ENCODE results near the gene NOL3. TPM values are rescaled to one million over a fixed set of nuclear protein-coding genes. Genes with fewer than 3 reads are reported as not detected.

The NOL3 gene
- total and polyA plus RNA-seq, 2 of the 13 experiments (the other 11 are each of a cell fraction or from before 2014, with no cell fraction given) = 5.7 to 20.5 TPM

- WGBS (ENCODE audit: low lambda C conversion rate) = 87% methylated on average over 2 of the region's 2 CpGs
- Histone ChIP-seq H3K4me2 (ENCODE audit: low read depth, low read length) (no peak overlapping the region), H3K9ac (ENCODE audit: insufficient read depth, low read depth, low read length) (no peak overlapping the region), H3K9me3 (ENCODE audit: low read length) (no peaks in the 10 kb centered on the region), H3K79me2 (ENCODE audit: insufficient read depth, low read length) (no peaks in the 10 kb centered on the region), H3K4me1 (ENCODE audit: insufficient read depth, low read length) (peaks cover 8% of the 10 kb centered on the region), H4K20me1 (ENCODE audit: insufficient read depth, low read length) (peaks cover 9% of the 10 kb centered on the region; the same call in 1 of the 2 replicates), H3K27ac (ENCODE audit: extremely low read length, insufficient read depth, low read length) (no peak overlapping the region), H3K4me3 (replicated peaks in 1 of 3; ENCODE audit: insufficient read depth in 1 of 3, low read depth in 2 of 3, low read length in 3 of 3) (no peak overlapping the region), H3K27me3 (ENCODE audit: control insufficient read depth in 1 of 2, insufficient read depth in 2 of 2, low read length in 2 of 2) (no peaks in the 10 kb centered on the region), H3K36me3 (replicated peaks in 1 of 2; ENCODE audit: control insufficient read depth in 1 of 2, insufficient read depth in 2 of 2, low read length in 2 of 2) (peaks cover 64 to 83% of the 10 kb centered on the region in 2 experiments), H2AFZ (ENCODE audit: low read length) (no peak overlapping the region)
- ATAC-seq = no peak
- CTCF ChIA-PET (ENCODE audit: low intra/inter-chr PET ratio, low total read pairs) = no interaction called here
- no peak for FAIRE-seq
- POLR2A ChIA-PET = no interaction called here
- in situ Hi-C loops (cut with HindIII; ENCODE audit: extremely low pct_ligation_motif_present, low pct_unique_long_range_greater_than_20kb) (no loop called here), intact Hi-C loops (cut with micrococcal nuclease; ENCODE audit: unreplicated experiment) (no loop called here)
- BruUV-seq (replicated peaks) = no TSS peak
- DNase-seq (ENCODE audit: low spot score) = no peak
- TF ChIP-seq TEAD2 (CRISPR knock-in tag; IDR thresholded peaks at IDR 0.05) (no peak), ZBTB7B (CRISPR knock-in tag; IDR thresholded peaks at IDR 0.05) (no peak), DPF2 (CRISPR knock-in tag; IDR thresholded peaks at IDR 0.05; ENCODE audit: borderline replicate concordance, low read depth) (no peak), ZFP62 (CRISPR knock-in tag; IDR thresholded peaks at IDR 0.05) (no peak), GLI4 (CRISPR knock-in tag; IDR thresholded peaks at IDR 0.05; ENCODE audit: borderline replicate concordance) (no peak), ZC3H13 (CRISPR knock-in tag; IDR thresholded peaks at IDR 0.05) (no peak), NAIF1 (CRISPR knock-in tag; IDR thresholded peaks at IDR 0.05; ENCODE audit: borderline replicate concordance) (no peak), ZNF12 (CRISPR knock-in tag; IDR thresholded peaks at IDR 0.05) (no peak), FOXK1 (CRISPR knock-in tag; IDR thresholded peaks at IDR 0.05; ENCODE audit: borderline replicate concordance, low read depth) (no peak), ZNF451 (CRISPR knock-in tag; IDR thresholded peaks at IDR 0.05) (no peak), ZNF609 (CRISPR knock-in tag; IDR thresholded peaks at IDR 0.05; ENCODE audit: borderline replicate concordance) (no peak), ASH2L (IDR thresholded peaks at IDR 0.05; ENCODE audit: insufficient read length, low read depth, low read length) (no peak)
Observed at GRCh38 chr16:67145746-67146145, 24.6 kb upstream of the NOL3 start.
